HG02840 (cell line): ENCODE data around the gene SAP30BP.

ENCODE experiments used
- ATAC-seq: cut with Tn5 transposase; IDR thresholded peaks from one replicate; pipeline ENCODE4 v1.9.1; 2021; ENCODE audit warnings: mild to moderate bottlenecking, moderate library complexity, moderate number of reproducible peaks; ENCODE audit not compliant: unreplicated experiment, low FRiP score

SAP30BP gene

DNA sequence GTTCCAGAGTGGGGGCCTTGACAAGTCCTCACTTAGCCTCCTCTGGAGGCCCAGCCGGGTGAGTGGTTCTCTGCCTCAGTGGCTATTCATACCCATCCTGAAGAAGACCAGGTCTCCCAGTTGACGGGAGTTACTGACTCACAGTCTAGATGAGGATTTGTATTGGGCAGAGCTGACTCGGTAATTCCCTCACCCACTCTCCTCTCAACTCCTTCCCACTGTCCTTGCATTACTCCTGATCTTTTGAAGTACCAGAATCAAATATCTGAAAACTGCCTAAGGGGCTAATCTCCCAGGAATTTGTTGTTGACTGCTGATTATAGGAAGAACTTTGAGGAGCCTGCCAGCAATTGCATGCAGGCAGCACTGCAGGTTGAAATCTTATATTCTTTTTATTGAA, 14.2 kb downstream of the SAP30BP start:
- ATAC-seq, result no peak

DNA sequence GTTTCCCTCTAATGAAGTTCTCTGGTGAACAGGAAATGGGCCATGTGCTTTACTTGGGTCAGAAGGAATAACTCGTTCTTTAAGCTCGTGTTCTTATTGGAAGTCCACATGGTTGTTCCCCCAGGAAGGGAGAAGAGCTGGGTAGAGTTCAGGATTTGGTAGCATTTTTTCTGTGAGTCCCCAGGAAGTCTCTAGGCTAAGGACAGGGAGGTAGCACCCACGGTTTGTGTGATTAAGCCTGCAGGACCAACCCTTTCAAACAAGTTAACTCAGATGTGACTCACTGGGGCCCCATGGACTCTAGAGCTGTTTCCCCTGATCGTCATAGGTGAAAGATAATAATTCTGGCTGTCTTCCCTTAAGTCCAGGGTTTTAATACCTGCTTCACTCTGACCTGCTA, 16.4 kb downstream of the SAP30BP start:
- no peak for ATAC-seq

DNA sequence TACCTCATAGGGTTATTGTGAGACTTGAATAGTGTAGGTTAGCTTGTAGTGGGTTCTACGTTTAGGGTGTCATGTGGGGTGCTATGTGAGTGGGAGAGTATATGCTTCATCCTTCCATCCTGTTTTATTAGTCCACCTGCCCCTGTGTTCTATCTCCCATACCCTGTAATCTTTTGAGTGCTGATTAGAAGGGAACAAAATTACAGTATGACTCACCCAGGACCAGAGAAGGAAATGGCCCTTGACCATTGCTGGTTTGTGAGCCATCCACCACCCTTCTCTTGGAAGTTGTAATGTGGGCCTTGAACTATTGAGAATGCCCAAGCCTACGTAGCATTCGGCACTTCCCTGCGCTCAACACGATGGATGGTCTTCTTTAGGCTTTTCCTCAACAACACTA, 17.1 kb downstream of the SAP30BP start:
- no peak for ATAC-seq

DNA sequence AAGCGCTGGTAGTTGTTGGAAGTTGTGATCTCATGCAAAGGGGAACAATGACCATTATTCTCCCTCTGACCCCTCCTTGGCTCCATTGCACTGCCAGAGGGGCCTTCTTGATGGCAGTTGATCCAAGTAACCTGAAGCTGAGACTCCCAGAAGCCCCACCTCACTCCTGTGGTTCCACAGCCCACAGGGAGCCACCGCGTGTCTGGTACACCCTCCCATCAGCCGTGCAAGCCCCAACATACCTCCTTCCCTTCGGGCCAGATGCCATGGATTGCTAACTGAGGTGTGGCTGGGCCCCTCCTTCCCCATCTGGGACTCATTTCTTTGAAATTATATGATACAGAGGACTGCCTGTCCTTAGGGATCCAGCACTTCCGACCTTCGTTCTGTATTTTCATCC, 17.8 kb downstream of the SAP30BP start:
- no peak for ATAC-seq

DNA sequence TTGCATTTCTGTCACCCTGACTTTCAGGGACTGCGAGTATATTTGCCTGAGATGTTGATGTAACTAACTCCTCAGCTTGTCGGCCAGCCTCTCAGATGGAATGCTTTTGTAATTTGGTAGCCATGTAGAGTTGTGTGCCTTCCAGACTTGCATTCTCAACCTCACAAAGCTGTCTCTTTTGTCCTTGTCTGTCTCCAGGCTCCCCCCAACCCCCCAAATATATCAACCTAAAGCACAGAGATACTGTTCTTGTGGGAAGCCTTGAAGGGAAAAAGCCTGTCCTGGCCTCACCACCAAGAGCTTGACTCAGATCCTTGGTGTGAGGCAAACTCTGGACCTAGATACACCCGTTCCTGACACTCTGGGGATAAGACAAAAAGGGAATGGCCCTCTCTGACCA, 18.4 kb downstream of the SAP30BP start:
- ATAC-seq, result no peak

DNA sequence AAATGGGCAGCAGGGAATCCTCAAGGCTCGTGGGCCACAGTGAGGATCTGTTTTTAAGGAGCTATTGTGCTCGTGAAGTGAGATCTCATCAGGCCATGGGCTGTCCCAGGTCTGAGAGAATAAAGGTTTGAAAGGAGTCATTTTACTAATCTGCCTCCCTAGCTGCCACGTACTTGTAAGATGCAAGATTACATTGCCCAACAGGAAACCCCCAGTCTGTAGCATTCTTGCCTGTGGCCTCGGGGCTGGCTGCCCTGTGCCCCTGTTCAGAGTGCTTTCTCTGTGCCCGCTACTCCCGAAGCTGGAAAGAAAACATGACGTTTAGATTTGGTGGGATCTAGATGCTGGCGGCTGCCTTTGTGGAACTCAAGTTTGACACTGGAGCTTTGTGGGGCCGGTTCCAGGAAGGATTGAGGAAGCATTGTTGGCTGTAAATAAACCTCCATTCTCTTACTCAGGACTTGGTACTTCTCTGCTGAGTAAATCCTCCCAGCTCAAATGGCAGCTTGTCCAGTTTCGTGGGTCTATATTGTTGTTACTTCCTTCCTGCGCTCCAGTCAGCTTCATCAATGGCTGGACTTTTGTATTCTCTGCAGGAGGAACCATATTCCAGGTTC, 21.2 kb downstream of the SAP30BP start:
- no peak for ATAC-seq

DNA sequence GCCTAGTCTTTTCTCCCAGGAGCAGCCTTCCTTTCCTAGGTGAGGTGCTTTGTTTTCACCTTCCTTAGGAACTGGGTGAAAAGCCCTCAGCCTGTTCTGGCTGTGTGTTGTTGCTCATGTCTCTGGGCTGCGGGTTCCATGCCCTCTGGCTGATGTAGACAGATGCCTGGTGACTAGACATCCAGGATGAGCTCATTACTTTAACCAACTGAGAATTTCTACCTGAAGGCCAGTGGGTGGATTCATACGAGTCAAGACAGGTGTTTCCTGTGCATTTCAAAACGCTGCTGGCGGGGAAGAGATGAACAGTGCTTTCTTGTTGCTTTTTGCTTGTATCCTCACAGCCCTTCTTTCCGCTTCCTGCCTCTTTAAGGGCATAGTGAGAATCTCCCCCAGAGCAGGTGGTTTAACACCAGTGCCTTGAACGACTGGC, 22.3 kb downstream of the SAP30BP start:
- ATAC-seq, result no peak

DNA sequence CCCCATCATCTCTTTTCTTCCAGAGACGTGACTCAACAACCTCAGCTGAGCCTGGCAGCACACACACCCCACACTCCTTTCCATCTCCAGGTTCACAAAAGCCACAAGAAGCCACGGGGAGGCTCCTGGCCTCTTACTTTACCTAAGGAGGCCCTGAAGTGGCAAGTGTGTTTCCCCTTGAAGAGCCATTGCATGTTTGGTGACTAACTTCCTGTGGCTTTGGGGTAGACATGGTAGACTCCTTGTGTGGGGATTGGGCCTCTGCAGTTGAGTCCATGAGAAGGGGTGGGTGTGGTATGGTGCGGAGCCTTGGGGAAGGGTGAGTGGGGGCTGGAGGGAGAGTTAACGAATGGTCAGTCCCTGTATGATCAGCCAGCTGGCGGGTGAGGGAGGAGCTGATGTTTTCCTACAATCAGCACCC, 24.2 kb downstream of the SAP30BP start:
- no peak for ATAC-seq

DNA sequence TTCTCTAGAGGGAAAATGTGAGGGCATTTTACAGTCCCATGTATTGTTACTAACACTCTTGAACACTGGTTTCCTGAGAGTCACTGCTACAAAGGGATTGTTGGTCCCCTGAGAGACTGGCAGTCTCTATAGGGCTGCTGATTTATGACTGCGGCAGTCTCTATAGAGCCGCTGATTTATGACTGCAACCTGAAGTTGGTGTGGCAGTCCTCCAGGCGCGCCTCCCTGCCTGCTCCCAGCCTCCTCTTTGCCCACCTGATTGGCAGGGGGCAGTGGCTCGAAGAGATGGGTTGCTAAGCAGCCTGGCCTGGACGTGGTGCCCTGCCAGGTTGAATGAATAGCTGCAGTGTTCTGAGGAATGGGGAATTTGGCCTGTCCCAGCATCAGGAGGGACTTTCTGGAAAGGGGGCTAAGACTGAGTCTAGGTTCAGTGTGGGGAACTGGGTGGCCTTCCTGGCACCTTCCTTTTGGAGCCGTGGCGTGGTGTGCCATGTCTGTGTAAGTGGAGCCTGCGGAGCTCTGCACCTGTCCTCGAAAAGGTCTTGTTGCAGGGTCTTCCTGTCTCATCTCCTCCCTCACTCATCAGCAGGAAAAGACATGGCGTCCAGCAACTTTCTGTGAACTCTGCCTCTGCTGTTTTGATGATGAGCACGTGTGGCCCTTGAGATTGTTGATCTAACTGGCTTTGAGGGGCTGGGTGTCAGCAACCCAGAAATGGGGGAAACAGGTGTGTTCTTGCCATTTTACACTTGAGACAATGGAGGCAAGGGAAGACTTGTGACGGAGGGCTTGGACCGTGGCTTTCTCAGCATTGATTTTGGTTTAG, 24.9 kb downstream of the SAP30BP start:
- ATAC-seq, result no peak

DNA sequence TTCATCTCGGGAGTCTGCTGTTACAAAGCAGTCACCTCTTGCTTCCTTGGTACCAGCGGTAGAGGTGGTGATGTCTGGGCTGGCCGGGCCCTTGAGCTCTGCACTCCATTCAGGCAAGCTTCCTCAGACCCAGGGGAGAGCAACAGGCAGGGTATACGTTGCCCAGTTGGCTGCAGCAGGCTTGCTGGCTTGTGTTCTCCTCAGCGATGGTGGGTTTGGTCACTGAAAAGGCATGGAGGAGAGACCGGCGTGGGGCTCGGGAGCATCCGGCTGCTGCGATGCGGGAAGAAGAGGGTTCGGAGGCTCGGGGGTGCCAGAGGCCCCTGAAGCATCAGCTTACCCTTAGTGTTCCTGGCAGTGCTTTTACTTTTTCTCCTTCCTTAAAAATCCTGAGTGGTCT, 25.8 kb downstream of the SAP30BP start:
- no peak for ATAC-seq

DNA sequence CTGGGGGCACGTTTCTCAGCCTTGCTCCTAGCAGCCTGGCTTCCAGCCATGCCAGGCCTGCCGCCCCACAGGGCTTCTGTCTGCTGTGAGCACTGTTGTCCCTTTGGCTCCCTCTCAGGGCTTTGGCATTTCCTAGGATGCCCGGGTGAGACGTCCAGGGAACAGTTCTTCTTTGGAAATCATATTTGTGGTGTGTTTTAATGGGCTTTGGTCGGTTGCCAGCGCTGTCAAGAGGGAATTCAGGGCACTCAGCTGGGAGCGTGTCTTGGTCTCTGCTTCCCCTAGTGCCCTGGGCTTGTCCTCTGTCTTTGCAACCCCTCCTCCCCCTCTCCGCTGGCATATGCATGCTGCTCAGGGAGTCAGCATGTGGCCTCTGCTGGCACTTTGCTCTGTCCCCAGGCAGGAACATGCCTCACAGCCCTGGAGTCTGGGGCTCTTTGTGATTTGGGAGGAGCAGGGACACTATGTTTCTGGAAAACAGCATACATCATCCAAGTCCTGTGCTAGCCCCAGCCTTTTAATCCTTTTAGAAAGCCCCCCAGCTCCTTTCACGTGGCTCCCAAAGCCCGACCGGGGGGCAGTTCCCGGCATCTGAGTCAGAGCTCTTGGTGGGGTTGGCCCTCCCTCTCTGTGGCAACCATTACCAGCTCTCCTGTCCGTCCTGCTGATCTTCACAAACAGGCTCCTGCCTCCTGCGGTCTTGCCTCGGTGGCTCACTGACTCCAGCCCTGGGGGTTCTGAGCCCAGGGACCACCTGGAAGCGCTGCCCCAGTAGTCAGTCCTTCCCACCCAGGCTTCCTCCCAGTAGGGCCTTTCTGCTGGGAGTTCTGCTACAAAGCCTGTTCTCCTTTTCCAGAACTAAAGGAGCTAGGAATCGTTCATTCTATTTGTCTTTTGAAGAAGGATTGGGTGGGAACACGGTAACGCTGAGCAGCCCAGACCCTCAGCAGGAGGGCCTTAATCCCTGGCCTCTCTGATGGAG, 26.7 kb downstream of the SAP30BP start:
- ATAC-seq, result no peak

DNA sequence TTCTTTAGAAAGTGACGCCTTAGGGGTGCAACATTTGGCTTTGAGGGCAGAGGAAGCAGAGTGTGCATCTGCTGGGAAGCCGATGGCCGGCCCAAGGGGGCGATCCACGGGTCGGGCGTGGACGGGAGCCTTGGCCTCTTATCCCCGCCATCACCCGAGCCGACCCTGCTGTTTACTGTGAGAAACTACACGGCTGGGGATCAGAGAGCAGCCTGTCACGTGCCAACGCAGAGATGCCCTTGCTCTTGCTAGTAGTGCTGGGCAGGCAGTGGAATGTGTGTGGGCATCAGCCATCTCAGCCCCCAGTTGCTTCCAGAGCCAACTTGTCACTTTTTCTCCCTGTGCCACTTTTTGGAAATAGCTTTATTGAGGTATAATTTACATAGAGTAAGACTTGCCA, 27.4 kb downstream of the SAP30BP start:
- no peak for ATAC-seq

DNA sequence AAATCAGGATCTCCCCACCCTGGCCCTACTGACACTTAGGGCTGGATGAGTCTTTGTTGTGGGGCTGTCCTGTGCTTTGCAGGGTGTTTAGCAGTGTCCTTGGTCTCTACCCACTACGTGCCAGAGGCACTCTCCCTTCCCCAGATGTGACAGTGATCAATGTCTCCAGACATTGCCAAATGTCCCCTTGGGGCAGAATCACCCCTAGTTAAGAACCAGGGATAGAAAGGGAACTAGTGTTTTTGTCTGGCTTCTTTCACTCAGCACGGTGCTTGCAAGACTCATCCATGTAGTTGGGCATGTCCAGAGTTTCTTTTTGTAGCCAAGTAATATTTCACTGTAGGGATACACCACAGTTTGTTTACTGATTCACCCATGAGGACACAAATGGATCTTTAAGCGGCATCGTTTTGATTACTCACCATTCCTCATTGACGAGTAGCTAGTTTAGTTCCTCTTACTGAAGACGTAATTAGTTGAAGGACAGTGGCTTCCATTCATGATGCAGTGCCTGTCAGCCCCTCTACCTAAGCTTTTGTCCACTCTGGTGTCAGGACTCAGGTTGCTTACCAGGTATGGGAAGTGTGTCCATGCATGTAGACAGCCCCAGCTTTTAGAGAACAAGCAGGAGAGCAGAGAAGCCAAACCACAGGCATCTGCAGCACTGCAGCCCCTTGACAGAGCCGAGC, 28.1 kb downstream of the SAP30BP start:
- no peak for ATAC-seq

DNA sequence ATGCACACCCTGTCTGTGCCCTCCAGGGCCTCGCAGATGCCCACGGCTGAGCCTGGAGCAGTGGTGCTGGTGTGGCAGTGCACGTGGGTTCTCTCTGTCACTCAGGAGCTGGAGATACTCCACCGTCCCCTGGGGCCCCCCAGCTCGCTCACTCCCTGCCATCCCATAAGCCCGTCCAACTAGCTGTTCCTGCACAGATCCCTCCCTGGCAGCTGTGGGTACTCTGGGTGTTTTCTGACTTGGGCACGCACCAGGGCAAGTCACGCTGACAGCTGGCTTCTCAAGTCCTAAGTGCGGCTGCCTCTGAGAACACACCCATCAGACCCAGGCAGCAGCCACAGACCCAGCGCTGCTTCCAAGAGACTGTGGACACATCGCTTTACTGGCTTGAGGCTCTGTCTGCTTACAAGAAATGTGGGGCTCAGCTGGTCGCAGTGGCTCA, 28.7 kb downstream of the SAP30BP start:
- no peak for ATAC-seq

DNA sequence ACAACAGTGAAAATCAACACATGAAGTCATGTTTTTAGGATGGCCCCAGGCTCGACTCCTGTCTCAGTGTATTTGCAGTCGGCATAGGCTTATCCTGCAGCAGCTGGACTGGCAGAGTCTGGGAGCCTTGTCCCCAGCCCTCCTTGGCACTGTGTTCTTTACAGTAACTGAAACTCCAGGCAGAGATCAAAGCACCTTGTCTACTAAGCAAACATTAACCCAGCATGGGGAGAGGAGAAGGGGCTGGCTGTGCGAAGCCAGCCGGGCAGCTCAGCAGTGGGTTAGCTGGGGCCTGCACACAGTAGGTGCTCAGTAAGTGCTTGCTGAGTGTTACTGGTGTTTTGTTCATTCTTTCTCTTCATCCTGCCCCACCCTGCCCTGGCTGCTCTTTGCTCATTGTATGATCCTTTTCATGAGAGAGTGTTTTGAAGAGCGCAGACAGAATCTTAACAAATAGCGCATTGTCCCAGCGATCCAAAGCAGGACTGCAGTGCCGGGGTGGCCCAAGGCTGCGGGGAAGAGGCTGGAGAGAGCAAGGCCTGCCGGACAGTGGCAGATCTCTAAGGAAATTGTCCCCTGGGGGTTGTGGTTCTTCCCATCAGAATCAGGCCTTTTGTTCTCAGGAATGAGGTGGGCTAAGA, 30.6 kb downstream of the SAP30BP start:
- ATAC-seq, result no peak

DNA sequence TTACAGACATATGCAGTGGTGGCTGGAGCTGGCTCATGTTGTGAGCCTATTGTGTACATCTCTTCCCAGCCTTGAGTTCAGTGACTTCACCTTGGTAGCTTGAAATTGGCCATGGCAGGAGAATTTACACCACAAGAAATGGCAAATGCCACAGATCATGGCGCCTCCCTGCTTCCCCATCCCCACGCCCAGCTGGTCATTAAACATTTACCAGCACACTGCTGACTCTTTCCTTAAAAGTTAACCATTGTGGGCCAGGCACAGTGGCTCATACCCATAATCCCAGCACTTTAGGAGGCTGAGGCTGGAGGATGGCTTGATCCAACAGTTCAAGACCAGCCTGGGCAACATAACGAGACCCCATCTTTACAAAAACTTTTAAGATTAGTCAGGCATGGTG, 31.5 kb downstream of the SAP30BP start:
- ATAC-seq, result no peak

DNA sequence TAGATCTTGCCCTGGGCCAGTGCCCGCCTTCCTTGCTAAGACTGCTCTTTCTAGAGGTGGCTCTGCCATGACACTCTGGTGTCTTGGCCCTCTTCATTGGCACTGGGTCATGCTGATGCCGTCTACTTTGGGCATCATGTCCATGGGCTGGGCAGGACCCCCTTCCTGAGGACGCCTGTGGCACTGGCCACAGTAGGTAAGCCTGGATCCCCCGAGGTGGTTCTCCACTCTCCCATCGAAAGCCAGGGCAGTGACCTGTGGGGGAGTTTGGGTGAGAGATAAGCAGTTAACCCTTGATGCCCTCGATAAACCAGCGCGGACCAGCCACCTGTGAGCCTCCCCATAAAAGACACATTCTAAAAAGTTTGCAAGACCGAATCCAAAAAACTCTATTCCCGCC, 34.1 kb downstream of the SAP30BP start:
- ATAC-seq, result no peak

DNA sequence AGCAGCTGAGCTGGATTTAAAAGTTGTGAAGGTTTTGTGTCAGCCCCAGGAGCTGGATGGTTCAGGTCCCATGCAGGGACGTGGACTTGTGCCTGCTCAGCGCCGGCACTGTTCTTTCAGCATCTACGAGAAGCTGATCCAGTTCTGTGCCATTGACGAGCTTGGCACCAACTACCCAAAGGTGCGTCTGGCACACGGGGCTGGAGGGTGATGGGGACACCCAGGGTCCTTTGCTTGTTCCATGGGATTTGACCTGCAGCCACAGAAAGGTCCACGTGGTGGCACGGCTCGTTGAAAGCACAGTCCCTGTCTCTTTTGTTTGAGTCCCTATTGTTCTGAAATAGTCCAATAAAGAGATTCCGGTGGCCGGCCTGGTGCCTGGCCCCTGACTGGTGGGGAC, 36.1 kb downstream of the SAP30BP start:
- no peak for ATAC-seq

DNA sequence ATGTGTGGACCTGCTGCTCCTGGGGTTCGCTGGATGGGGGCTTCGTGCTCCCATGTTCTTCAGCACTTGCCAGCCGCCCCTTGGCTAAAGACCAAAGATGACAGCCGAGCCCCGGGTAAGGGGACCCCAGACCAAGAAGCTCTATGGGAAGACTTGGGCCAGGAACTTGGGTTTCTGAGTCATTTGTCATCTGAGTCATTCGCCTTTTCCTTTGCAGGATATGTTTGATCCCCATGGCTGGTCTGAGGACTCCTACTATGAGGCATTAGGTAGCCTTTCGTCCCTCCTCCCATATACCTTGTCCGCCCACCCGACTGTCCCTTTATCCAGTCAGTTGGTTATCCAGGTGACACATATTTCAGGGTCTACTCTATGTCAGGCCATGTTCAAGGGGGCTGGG, 36.5 kb downstream of the SAP30BP start:
- no peak for ATAC-seq
